ENCODE results near the gene ITGAE.
"Not testable (repeated sequence)": the region's sequence is repeated elsewhere in the genome, so short reads cannot be mapped to it uniquely, and the experiment has no call there.

ITGAE gene

GRCh38 chr17:3755335-3756030 lies 45.5 kb downstream of the ITGAE start:
- no peak for DNase-seq

GRCh38 chr17:3754458-3755334 lies 46.3 kb downstream of the ITGAE start:
- peak; percentile 86 for DNase-seq

GRCh38 chr17:3754066-3754457 lies 46.9 kb downstream of the ITGAE start:
- no peak for DNase-seq

GRCh38 chr17:3753624-3754023 lies 47.4 kb downstream of the ITGAE start:
- DNase-seq: no peak

DNA sequence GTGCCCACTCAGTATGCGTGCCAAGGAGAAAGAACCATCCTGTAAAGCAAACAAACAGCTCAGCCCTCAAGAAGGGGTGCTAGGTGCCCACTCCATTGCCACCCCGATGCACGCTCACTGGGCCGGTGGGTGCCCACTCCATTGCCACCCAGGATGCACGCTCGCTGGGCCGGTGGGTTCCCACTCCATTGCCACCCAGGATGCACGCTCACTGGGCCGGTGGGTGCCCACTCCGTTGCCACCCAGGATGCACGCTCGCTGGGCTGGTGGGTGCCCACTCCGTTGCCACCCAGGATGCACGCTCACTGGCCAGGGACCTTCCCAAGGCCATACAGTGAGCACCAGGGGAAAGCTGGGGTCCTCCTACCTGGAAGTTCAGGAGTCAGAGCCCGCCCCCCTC lies 49.2 kb downstream of the ITGAE start:
- no peak for DNase-seq

DNA sequence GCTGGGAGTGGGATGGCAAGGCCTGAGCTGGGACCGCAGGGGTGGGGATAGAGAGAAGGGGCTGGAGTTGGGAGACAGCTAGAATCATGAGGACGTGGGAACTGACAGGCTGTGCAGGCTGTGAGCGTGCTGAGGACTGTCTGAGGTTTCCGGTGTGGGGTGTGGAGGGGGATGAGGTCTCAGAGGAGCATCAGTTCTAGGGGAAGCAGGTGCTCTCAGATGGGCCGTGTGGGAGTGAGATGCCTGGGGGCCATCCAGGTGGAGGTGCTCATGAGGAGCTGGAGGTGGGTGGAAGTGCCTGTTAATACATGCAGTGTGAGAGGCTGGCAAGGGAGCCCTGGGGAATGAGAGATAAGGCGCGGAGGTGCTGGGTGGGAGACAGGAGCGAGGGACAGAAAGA lies 50.1 kb downstream of the ITGAE start:
- DNase-seq: no peak

- DNase-seq: no peak
These were observed 50.7 kb downstream of the ITGAE start for GRCh38 chr17:3750296-3750695.

- DNase-seq: no peak
These were observed 52.4 kb downstream of the ITGAE start for GRCh38 chr17:3748576-3748975.

DNA sequence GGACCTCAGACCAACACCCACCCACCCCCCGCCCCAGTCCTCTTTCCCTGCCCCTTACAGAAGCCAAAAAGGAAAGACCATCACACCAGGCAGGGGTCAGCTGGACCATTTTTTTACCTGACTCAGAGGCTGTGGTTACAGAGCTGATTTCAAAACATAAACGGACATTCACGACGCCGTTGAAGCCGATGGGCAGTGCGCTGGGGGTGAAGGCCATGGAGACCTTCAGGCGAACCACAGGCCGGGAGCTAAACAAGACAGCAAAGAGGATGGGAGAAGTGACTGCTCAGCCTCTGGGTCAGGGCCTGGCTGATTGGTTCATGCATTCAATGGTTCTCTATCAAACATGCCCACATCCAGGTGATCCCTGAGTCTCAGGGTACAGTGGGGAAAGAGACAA lies 53.2 kb downstream of the ITGAE start:
- DNase-seq: no peak

DNA sequence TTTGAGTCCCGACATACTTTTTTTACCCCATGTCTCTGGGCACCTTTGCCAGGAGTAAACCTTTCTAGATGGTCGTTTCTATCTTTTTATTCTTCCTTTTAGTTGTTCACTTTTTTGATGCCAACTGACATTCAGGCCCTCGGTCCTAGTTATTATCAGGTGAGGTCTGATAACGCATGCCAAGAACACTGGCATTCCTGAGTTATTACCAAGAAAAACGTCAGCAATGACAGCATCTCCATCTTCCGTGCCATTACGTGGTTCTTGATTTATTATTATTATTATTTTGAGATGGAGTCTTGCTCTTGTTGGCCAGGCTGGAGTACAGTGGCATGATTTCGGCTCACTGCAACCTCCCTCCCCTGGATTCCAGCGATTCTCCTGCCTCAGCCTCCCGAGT lies 55.9 kb downstream of the ITGAE start:
- no peak for DNase-seq

DNA sequence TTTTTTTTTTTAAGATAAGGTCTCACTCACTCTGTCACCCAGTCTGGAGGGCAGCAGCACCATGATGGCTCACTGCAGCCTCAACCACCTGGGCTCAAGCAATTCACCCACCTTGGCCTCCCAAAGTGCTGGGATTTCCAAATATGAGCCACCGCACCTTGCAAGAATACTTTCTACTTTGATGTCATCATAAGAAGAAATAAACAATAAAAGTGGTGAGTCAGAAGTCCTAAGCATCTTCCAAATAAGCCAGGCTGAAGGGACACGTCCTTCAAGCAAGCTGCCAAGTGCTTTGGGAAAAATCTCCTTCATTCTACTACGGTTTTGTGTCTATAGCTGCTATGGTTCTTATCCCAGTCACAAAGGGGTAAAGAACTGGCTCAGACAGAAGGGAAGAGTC lies 57.0 kb downstream of the ITGAE start:
- DNase-seq: no peak

DNA sequence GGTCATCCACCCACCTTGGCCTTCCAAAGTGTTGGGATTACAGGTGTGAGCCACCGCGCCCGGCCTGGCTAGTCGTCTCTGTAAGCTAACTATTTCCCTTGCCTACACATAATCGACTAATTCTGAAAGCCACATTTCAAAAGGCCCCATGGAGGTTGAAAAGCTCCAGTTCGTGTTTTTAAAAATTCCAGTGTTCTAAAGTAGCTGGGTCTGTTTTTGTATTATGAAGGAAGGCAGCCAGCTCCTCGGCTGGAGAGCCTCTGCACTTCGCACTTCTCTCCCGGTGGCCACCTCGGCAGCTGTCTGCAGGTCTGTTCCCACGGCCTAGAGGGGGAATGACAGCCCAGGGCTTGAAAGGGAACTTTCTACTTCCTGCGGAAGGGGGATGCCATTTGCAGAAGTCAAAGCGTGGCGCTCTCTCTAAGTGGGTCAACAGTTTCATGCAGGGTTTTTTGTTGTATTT lies 60.3 kb downstream of the ITGAE start:
- DNase-seq: peak; percentile 64

- peak; percentile 51 for DNase-seq
These were observed 61.4 kb downstream of the ITGAE start for GRCh38 chr17:3739422-3740124.

DNA sequence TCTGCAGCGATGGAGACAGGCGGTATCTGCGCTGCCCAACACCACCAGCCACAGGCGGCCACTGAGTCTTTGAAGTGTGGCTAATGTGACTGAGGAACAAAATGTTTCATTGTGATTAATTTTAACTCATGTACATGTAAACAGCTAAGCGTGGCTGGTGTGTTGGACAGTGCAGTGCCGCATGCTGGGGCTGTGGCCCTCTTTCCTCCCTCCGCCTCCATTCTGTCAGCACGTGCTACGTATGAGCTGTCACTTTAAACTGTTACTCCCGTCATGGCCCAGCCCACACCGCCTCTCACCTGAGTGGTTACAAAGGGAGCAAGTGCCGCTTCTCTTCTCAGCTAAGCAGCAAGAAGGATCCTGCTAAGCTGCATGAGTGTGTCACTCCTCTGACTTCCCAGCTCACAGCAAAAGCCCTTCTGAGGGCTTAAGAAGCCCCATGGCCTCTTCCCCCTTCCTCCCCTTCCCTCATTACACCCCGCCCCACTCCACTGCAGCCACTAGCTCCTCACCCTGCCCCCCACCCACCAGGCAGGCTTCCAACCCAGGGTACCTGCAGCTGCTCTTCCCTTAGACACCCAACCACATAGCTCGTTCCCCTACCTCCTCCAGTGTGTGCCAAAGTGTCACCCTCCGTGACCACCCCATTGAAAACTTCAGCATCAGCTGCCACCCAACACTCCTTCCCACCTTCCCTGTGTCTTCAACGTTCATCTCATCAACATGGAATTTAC lies 62.3 kb downstream of the ITGAE start:
- DNase-seq: peak; percentile 81

DNA sequence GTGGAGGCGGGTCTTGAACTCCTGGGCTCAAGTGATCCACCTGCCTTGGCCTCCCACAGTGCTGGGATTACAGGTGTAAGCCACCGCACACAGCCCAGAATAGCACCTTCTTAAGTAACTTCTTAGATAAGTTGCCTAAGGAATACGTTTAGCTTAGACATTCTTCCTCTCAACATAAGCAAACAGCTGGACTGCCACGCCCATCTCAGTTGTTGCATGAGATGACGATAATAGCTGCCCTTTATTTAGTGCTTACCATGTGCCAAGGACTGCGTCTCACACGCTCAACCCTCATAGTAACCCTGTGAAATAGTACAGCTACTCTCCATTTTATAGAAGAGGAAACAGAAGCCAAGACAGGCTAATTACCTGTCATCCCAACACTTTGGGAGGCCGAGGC lies 65.5 kb downstream of the ITGAE start:
- DNase-seq: no peak

- DNase-seq: not testable (repeated sequence)
These were observed 66.1 kb downstream of the ITGAE start for GRCh38 chr17:3734911-3735276.

- DNase-seq: no peak
These were observed 68.8 kb downstream of the ITGAE start for GRCh38 chr17:3732210-3732621.

DNA sequence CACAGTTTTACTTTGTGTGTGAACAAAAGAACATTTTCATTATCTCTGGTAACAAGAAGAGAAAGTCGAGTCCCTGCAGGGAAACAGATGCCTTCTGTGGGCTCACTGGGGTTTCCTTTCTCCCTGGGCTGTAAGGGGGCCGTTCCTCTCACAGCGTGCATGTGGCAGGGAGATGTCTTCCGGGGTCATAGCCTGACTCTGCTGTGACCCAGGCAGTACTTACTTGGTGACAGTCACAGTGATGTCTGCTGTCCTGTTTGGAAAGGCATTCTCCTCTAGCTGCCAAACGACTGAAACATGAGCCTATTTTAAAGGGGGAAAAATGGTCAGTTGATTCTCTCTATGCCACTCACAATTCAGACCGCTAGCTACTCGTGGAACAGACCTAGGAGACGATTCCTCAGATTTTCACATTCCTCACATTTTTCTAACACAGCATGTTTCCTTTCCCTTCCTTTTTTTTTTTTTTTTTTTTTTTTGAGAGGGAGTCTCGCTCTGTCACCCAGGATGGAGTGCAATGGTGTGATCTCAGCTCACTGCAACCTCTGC lies 70.0 kb downstream of the ITGAE start:
- no peak for DNase-seq

- no peak for DNase-seq
These were observed 71.1 kb downstream of the ITGAE start for GRCh38 chr17:3729881-3730280.

- not testable (repeated sequence) for DNase-seq
These were observed 72.9 kb downstream of the ITGAE start for GRCh38 chr17:3728099-3728498.

- DNase-seq: no peak
These were observed 73.9 kb downstream of the ITGAE start for GRCh38 chr17:3727041-3727440.

DNA sequence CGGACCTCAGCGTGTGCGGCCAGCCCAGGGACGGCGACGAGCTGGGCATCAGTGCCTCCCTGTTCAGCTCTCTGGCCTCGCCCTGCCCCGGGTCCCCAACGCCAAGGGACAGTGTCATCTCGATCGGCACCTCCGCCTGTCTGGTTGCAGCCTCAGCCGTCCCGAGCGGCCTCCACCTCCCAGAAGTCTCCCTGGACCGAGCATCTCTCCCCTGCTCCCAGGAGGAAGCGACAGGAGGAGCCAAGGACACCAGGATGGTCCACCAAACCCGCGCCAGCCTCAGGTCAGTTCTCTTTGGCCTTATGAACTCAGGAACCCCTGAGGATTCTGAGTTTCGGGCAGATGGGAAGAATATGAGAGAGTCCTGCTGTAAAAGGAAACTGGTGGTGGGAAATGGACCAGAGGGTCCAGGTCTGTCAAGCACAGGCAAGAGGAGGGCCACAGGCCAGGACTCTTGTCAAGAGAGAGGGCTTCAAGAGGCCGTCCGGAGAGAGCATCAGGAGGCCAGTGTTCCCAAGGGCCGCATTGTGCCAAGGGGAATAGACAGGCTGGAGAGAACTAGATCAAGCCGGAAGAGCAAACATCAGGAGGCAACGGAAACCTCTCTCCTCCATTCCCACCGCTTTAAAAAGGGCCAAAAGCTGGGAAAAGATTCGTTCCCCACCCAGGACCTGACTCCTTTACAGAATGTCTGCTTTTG lies 76.5 kb downstream of the ITGAE start:
- DNase-seq: no peak

Measured in activated CD8-positive, alpha-beta memory T cell treated with anti-CD3 and anti-CD28 coated beads, Interleukin-2, amount 50 U/mL, for 48 hours (primary cell).